HEK293 (cell line): ENCODE measurements around the gene DLD.

Experiments
- HOXC10 ChIP-seq: sonication (generic); formaldehyde crosslinking; IDR thresholded peaks from 2 replicates; pipeline ENCODE4 v1.8.1; 2023; ENCODE audit warnings: mild to moderate bottlenecking, missing genetic modification reagents
- OVOL3 ChIP-seq: fragments of 450-650 bp; formaldehyde crosslinking; IDR thresholded peaks from 2 replicates; pipeline ENCODE4 v1.5.1; 2016; ENCODE audit warnings: missing biosample characterization, missing genetic modification characterization
- SALL2 ChIP-seq: fragments of 450-650 bp; formaldehyde crosslinking; IDR thresholded peaks from 2 replicates; pipeline ENCODE4 v1.5.0; 2017; ENCODE audit warnings: missing biosample characterization, mild to moderate bottlenecking, missing genetic modification characterization, borderline replicate concordance
- YY1 ChIP-seq: fragments of 450-650 bp; formaldehyde crosslinking; IDR thresholded peaks from 2 replicates; pipeline ENCODE4 v1.5.1; 2018; ENCODE audit warnings: missing biosample characterization, missing genetic modification characterization
- ZBTB8A ChIP-seq: fragments of 450-650 bp; formaldehyde crosslinking; IDR thresholded peaks from 2 replicates; pipeline ENCODE4 v1.5.1; 2016; ENCODE audit warnings: missing biosample characterization, missing genetic modification characterization
- ZNF140 ChIP-seq: fragments of 450-650 bp; formaldehyde crosslinking; IDR thresholded peaks from 2 replicates; pipeline ENCODE4 v1.5.1; 2016; ENCODE audit warnings: missing biosample characterization, missing genetic modification characterization
- ZNF416 ChIP-seq: fragments of 450-650 bp; formaldehyde crosslinking; IDR thresholded peaks from 2 replicates; pipeline ENCODE4 v1.5.1; 2016; ENCODE audit warnings: missing biosample characterization, missing genetic modification characterization
- ZNF776 ChIP-seq: fragments of 450-650 bp; formaldehyde crosslinking; IDR thresholded peaks from 2 replicates; pipeline ENCODE4 v1.5.0; 2017; ENCODE audit warnings: missing biosample characterization, missing genetic modification characterization, borderline replicate concordance
- ZNF843 ChIP-seq: fragments of 450-650 bp; formaldehyde crosslinking; IDR thresholded peaks from 2 replicates; pipeline ENCODE4 v1.5.1; 2016; ENCODE audit warnings: missing biosample characterization, missing genetic modification characterization
- TF ChIP-seq, protein P1 (sequence below): fragments of 450-650 bp; formaldehyde crosslinking; IDR thresholded peaks from 2 replicates; pipeline ENCODE4 v1.5.1; 2016; ENCODE audit warnings: missing biosample characterization, missing genetic modification characterization
- TF ChIP-seq, protein P2 (sequence below): fragments of 450-650 bp; formaldehyde crosslinking; optimal IDR thresholded peaks from 2 replicates; pipeline ENCODE3; 2016; ENCODE audit warnings: missing biosample characterization, mild to moderate bottlenecking, missing genetic modification characterization
- TF ChIP-seq, protein P3 (sequence below): fragments of 450-650 bp; IDR thresholded peaks from 2 replicates; pipeline ENCODE4 v1.5.1; 2018; ENCODE audit warnings: missing biosample characterization, mild to moderate bottlenecking, missing genetic modification characterization
- TF ChIP-seq, protein P4 (sequence below): fragments of 450-650 bp; formaldehyde crosslinking; IDR thresholded peaks from 2 replicates; pipeline ENCODE4 v1.5.1; 2016; ENCODE audit warnings: missing biosample characterization, missing genetic modification characterization
- TF ChIP-seq, protein P5 (sequence below): fragments of 450-650 bp; formaldehyde crosslinking; IDR thresholded peaks from 2 replicates; pipeline ENCODE4 v1.5.1; 2016; ENCODE audit warnings: missing biosample characterization, missing genetic modification characterization

DNA sequence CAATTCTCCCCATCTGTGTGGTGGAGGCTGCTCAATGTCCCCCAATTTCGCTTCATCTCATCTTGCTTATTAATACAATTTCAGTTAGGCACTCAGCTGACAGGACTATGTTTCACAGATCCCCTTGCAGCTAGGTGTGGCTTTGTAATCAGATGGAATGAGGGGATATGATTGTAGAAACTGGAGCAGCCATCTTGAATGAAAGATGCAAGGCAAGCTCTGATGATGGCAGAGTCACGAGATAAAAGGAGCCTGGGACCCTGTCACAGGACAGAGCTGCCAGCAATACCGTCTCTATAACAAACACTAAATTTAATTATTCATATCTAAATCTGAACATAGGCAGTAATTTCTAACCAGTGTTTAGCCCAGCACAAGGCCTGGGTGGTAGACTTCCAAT is 991 bp upstream of the DLD start:
- TF ChIP-seq, protein P1, sequence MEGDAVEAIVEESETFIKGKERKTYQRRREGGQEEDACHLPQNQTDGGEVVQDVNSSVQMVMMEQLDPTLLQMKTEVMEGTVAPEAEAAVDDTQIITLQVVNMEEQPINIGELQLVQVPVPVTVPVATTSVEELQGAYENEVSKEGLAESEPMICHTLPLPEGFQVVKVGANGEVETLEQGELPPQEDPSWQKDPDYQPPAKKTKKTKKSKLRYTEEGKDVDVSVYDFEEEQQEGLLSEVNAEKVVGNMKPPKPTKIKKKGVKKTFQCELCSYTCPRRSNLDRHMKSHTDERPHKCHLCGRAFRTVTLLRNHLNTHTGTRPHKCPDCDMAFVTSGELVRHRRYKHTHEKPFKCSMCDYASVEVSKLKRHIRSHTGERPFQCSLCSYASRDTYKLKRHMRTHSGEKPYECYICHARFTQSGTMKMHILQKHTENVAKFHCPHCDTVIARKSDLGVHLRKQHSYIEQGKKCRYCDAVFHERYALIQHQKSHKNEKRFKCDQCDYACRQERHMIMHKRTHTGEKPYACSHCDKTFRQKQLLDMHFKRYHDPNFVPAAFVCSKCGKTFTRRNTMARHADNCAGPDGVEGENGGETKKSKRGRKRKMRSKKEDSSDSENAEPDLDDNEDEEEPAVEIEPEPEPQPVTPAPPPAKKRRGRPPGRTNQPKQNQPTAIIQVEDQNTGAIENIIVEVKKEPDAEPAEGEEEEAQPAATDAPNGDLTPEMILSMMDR (tag by site-specific recombination): no peak
- TF ChIP-seq, protein P2, sequence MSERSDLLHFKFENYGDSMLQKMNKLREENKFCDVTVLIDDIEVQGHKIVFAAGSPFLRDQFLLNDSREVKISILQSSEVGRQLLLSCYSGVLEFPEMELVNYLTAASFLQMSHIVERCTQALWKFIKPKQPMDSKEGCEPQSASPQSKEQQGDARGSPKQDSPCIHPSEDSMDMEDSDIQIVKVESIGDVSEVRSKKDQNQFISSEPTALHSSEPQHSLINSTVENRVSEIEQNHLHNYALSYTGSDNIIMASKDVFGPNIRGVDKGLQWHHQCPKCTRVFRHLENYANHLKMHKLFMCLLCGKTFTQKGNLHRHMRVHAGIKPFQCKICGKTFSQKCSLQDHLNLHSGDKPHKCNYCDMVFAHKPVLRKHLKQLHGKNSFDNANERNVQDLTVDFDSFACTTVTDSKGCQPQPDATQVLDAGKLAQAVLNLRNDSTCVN (tag by site-specific recombination): no peak
- TF ChIP-seq, protein P3, sequence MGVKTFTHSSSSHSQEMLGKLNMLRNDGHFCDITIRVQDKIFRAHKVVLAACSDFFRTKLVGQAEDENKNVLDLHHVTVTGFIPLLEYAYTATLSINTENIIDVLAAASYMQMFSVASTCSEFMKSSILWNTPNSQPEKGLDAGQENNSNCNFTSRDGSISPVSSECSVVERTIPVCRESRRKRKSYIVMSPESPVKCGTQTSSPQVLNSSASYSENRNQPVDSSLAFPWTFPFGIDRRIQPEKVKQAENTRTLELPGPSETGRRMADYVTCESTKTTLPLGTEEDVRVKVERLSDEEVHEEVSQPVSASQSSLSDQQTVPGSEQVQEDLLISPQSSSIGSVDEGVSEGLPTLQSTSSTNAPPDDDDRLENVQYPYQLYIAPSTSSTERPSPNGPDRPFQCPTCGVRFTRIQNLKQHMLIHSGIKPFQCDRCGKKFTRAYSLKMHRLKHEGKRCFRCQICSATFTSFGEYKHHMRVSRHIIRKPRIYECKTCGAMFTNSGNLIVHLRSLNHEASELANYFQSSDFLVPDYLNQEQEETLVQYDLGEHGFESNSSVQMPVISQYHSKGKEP (tag by site-specific recombination): no peak
- TF ChIP-seq HOXC10 (CRISPR knock-in tag): no peak
- TF ChIP-seq ZNF416 (tag by site-specific recombination): no peak
- no peak for TF ChIP-seq YY1 (tag by site-specific recombination)
- TF ChIP-seq ZNF776 (tag by site-specific recombination): no peak
- TF ChIP-seq ZNF843 (tag by site-specific recombination): no peak
- TF ChIP-seq, protein P4, sequence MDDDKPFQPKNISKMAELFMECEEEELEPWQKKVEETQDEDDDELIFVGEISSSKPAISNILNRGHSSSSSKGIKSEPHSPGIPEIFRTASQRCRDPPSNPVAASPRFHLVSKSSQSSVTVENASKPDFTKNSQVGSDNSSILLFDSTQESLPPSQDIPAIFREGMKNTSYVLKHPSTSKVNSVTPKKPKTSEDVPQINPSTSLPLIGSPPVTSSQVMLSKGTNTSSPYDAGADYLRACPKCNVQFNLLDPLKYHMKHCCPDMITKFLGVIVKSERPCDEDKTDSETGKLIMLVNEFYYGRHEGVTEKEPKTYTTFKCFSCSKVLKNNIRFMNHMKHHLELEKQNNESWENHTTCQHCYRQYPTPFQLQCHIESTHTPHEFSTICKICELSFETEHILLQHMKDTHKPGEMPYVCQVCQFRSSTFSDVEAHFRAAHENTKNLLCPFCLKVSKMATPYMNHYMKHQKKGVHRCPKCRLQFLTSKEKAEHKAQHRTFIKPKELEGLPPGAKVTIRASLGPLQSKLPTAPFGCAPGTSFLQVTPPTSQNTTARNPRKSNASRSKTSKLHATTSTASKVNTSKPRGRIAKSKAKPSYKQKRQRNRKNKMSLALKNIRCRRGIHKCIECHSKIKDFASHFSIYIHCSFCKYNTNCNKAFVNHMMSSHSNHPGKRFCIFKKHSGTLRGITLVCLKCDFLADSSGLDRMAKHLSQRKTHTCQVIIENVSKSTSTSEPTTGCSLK (tag by site-specific recombination): no peak
- TF ChIP-seq OVOL3 (tag by site-specific recombination): no peak
- TF ChIP-seq ZNF140 (tag by site-specific recombination): no peak
- TF ChIP-seq ZBTB8A (tag by site-specific recombination): no peak
- TF ChIP-seq, protein P5, sequence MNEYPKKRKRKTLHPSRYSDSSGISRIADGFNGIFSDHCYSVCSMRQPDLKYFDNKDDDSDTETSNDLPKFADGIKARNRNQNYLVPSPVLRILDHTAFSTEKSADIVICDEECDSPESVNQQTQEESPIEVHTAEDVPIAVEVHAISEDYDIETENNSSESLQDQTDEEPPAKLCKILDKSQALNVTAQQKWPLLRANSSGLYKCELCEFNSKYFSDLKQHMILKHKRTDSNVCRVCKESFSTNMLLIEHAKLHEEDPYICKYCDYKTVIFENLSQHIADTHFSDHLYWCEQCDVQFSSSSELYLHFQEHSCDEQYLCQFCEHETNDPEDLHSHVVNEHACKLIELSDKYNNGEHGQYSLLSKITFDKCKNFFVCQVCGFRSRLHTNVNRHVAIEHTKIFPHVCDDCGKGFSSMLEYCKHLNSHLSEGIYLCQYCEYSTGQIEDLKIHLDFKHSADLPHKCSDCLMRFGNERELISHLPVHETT (tag by site-specific recombination): no peak
- no peak for TF ChIP-seq SALL2 (tag by site-specific recombination)
